OCI-LY1 (cell line): ENCODE data around the gene STK32C.

ENCODE experiments used
- H2AFZ ChIP-seq: fragments of 200-600 bp; sonication (generic), shearing (Covaris generic); 2 replicates; pipeline ENCODE4 v1.6.0; 2014; ENCODE audit warnings: antibody characterized with exemption, mild to moderate bottlenecking, low read length
- H3F3A ChIP-seq: fragments of 200-600 bp; sonication (generic), shearing (Covaris generic); 2 replicates; pipeline ENCODE4 v1.6.0; 2014; ENCODE audit warnings: mild to moderate bottlenecking, antibody characterized with exemption, low read length, moderate library complexity; ENCODE audit not compliant: insufficient read depth
- H3K27ac ChIP-seq: fragments of 200-600 bp; sonication (generic); 2 replicates; pipeline ENCODE4 v1.5.1; 2014; ENCODE audit warnings: low read length, mixed run types, mild to moderate bottlenecking, low read depth; ENCODE audit not compliant: poor library complexity, severe bottlenecking
- H3K27me3 ChIP-seq: fragments of 200-600 bp; sonication (generic); 2 replicates; pipeline ENCODE4 v1.6.0; 2014; ENCODE audit warnings: antibody characterized with exemption, mild to moderate bottlenecking, low read length, moderate library complexity; ENCODE audit not compliant: insufficient read depth
- H3K36me3 ChIP-seq: fragments of 200-600 bp; sonication (generic); 2 replicates; pipeline ENCODE4 v1.6.1; 2014; ENCODE audit warnings: mild to moderate bottlenecking, antibody characterized with exemption, low read length, moderate library complexity, mixed read lengths; ENCODE audit not compliant: insufficient read depth
- H3K4me1 ChIP-seq: fragments of 200-600 bp; sonication (generic); 2 replicates; pipeline ENCODE4 v1.5.1; 2014; ENCODE audit warnings: mild to moderate bottlenecking, low read length, moderate library complexity; ENCODE audit not compliant: insufficient read depth, severe bottlenecking
- H3K4me2 ChIP-seq: fragments of 200-600 bp; sonication (generic), shearing (Covaris generic); 2 replicates; pipeline ENCODE4 v1.6.1; 2014; ENCODE audit warnings: low read length
- H3K4me3 ChIP-seq: fragments of 200-600 bp; sonication (generic); 2 replicates; pipeline ENCODE4 v1.5.1; 2014; ENCODE audit warnings: low read length, low read depth, mild to moderate bottlenecking, mixed read lengths; ENCODE audit not compliant: poor library complexity, severe bottlenecking
- H3K79me2 ChIP-seq: fragments of 200-600 bp; shearing (Covaris generic); 2 replicates; pipeline ENCODE4 v1.6.1; 2016; ENCODE audit warnings: mixed run types, low read length, mixed read lengths; ENCODE audit not compliant: insufficient read depth
- H3K9ac ChIP-seq: fragments of 200-600 bp; sonication (generic), shearing (Covaris generic); 2 replicates; pipeline ENCODE4 v1.6.1; 2014; ENCODE audit warnings: mild to moderate bottlenecking, low read length, mixed read lengths
- H3K9me2 ChIP-seq: fragments of 200-600 bp; sonication (generic), shearing (Covaris generic); 2 replicates; pipeline ENCODE4 v1.6.1; 2014; ENCODE audit warnings: low read depth, mild to moderate bottlenecking, low read length, mixed read lengths
- H3K9me3 ChIP-seq: fragments of 200-600 bp; shearing (Covaris generic); 2 replicates; pipeline ENCODE4 v1.6.1; 2014; ENCODE audit warnings: low read length, mixed read lengths
- H4K20me1 ChIP-seq: fragments of 200-600 bp; sonication (generic), shearing (Covaris generic); 2 replicates; pipeline ENCODE4 v1.6.0; 2016; ENCODE audit warnings: mild to moderate bottlenecking, low read length; ENCODE audit not compliant: insufficient read depth
- CTCF ChIP-seq: fragments of 200-600 bp; sonication (generic), shearing (Covaris generic); IDR thresholded peaks from 2 replicates; pipeline ENCODE4 v1.5.1; 2017; ENCODE audit warnings: mild to moderate bottlenecking, antibody characterized with exemption, low read length, moderate library complexity, mixed read lengths
- EZH2 ChIP-seq: fragments of 200-600 bp; sonication (generic), shearing (Covaris generic); IDR thresholded peaks from 2 replicates; pipeline ENCODE4 v1.8.0; 2017; ENCODE audit warnings: borderline replicate concordance, mixed run types, mild to moderate bottlenecking, antibody characterized with exemption, low read length, moderate library complexity, mixed read lengths

STK32C gene

GRCh38 chr10:132333386-132333785 is 25.6 kb upstream of the STK32C start:
- H3K36me3 ChIP-seq = peaks cover 6% of the 10 kb centered on the region
- H3F3A ChIP-seq = no peaks in the 10 kb centered on the region
- H3K27me3 ChIP-seq = no peaks in the 10 kb centered on the region
- no peak overlapping the region for H3K9ac ChIP-seq
- H2AFZ ChIP-seq = no peak overlapping the region
- TF ChIP-seq CTCF (no peak), EZH2 (no peak)
- H3K4me3 ChIP-seq = no peak overlapping the region
- peaks cover 37% of the 10 kb centered on the region for H3K4me1 ChIP-seq
- no peaks in the 10 kb centered on the region for H3K9me3 ChIP-seq
- H3K79me2 ChIP-seq = peaks cover 23% of the 10 kb centered on the region
- no peak overlapping the region for H3K4me2 ChIP-seq
- no peaks in the 10 kb centered on the region for H3K9me2 ChIP-seq
- H4K20me1 ChIP-seq = no peaks in the 10 kb centered on the region
- no peak overlapping the region for H3K27ac ChIP-seq

GRCh38 chr10:132332433-132332754 is 24.6 kb upstream of the STK32C start:
- TF ChIP-seq CTCF (no peak), EZH2 (no peak)
- H3K4me3 ChIP-seq = peak overlapping the region; percentile 81
- H3K27ac ChIP-seq = peak overlapping the region; percentile 54
- peak overlapping the region; percentile 77 for H3K4me2 ChIP-seq
- H3K9me3 ChIP-seq = no peaks in the 10 kb centered on the region
- H3K79me2 ChIP-seq = peaks cover 23% of the 10 kb centered on the region
- H3K9ac ChIP-seq = peak overlapping the region; percentile 66
- H3F3A ChIP-seq = no peaks in the 10 kb centered on the region
- H2AFZ ChIP-seq = no peak overlapping the region; the same call in 1 of the 2 replicates
- no peaks in the 10 kb centered on the region for H3K9me2 ChIP-seq
- H3K27me3 ChIP-seq = no peaks in the 10 kb centered on the region
- H3K4me1 ChIP-seq = peaks cover 37% of the 10 kb centered on the region
- H3K36me3 ChIP-seq = peaks cover 10% of the 10 kb centered on the region
- H4K20me1 ChIP-seq = no peaks in the 10 kb centered on the region

GRCh38 chr10:132331601-132332432 is 24.1 kb upstream of the STK32C start, which contains the start of gene LRRC27:
Gene LRRC27 (plus strand): TSS chr10:132332193. CDS start chr10:132333525, 1,332 bp downstream.
- Histone ChIP-seq H3K4me1 (peaks cover 37% of the 10 kb centered on the region), H3K4me2 (peak within 1 kb of the TSS; percentile 80), H3K27ac (peak within 1 kb of the TSS; percentile 65), H2AFZ (no peak within 1 kb of the TSS; the same call in 1 of the 2 replicates), H3K9me2 (no peaks in the 10 kb centered on the region), H3K9me3 (no peaks in the 10 kb centered on the region), H3K27me3 (no peaks in the 10 kb centered on the region), H3F3A (no peaks in the 10 kb centered on the region), H3K9ac (peak within 1 kb of the TSS; percentile 86), H3K36me3 (peaks cover 15% of the 10 kb centered on the region), H3K4me3 (peak within 1 kb of the TSS; percentile 81), H4K20me1 (no peaks in the 10 kb centered on the region), H3K79me2 (peaks cover 23% of the 10 kb centered on the region)
- TF ChIP-seq EZH2 (no peak), CTCF (no peak)
